ENCODE measurements around the gene ZFP1.
"Not testable (repeated sequence)": the region's sequence is repeated elsewhere in the genome, so short reads cannot be mapped to it uniquely, and the experiment has no call there.

- not testable (repeated sequence) for TF ChIP-seq CTCF, POLR2A, POLR2AphosphoS5 (IDR thresholded peaks at IDR 0.05)
Measured at GRCh38 chr16:75129421-75130149, 18.7 kb upstream of the ZFP1 start.

Measured in breast epithelium (tissue), 3 donors.